ENCODE data around the gene IRF2BP1.

IRF2BP1 gene

GRCh38 chr19:45934551-45935230 lies 48.8 kb upstream of the IRF2BP1 start:
- ATAC-seq = no peak
- no peak for TF ChIP-seq ZFP3 (CRISPR knock-in tag; IDR thresholded peaks at IDR 0.05)
- no peak for TF ChIP-seq ZNF70 (CRISPR knock-in tag; IDR thresholded peaks at IDR 0.05)
- no peak for TF ChIP-seq GLIS3 (CRISPR knock-in tag; IDR thresholded peaks at IDR 0.05)
- no peak for TF ChIP-seq TSHZ2 (CRISPR knock-in tag; IDR thresholded peaks at IDR 0.05)
- no peak for TF ChIP-seq ARNTL (CRISPR knock-in tag; IDR thresholded peaks at IDR 0.05; ENCODE audit: borderline replicate concordance, low read depth)
- no peak for TF ChIP-seq PATZ1 (CRISPR knock-in tag; IDR thresholded peaks at IDR 0.05; ENCODE audit: borderline replicate concordance)
- no peak for TF ChIP-seq TCF4 (CRISPR knock-in tag; IDR thresholded peaks at IDR 0.05; ENCODE audit: borderline replicate concordance)
- no peak for TF ChIP-seq CSDC2 (CRISPR knock-in tag; IDR thresholded peaks at IDR 0.05)
- no peak for TF ChIP-seq RARB (CRISPR knock-in tag; IDR thresholded peaks at IDR 0.05)
- TF ChIP-seq PPARA (CRISPR knock-in tag; IDR thresholded peaks at IDR 0.05; ENCODE audit: borderline replicate concordance) = no peak
- TF ChIP-seq CREB5 (CRISPR knock-in tag; IDR thresholded peaks at IDR 0.05; ENCODE audit: low read depth) = no peak
- TF ChIP-seq ISL1 (CRISPR knock-in tag; IDR thresholded peaks at IDR 0.05) = no peak
- no peak for TF ChIP-seq ZNF565 (CRISPR knock-in tag; conservative IDR thresholded peaks at IDR 0.05; ENCODE audit: low read depth)
- no peak for TF ChIP-seq ZNF8 (CRISPR knock-in tag; IDR thresholded peaks at IDR 0.05)
- TF ChIP-seq OSR1 (CRISPR knock-in tag; IDR thresholded peaks at IDR 0.05) = no peak

GRCh38 chr19:45933759-45934158 lies 47.8 kb upstream of the IRF2BP1 start:
- TF ChIP-seq ZNF565 (CRISPR knock-in tag; conservative IDR thresholded peaks at IDR 0.05; ENCODE audit: low read depth) (no peak), PPARA (CRISPR knock-in tag; IDR thresholded peaks at IDR 0.05; ENCODE audit: borderline replicate concordance) (no peak)
- ATAC-seq = no peak

- no peak for ATAC-seq
- TF ChIP-seq TSHZ2 (CRISPR knock-in tag; IDR thresholded peaks at IDR 0.05) (no peak), ARNTL (CRISPR knock-in tag; IDR thresholded peaks at IDR 0.05; ENCODE audit: borderline replicate concordance, low read depth) (no peak), ZFP3 (CRISPR knock-in tag; IDR thresholded peaks at IDR 0.05) (no peak), ESRRG (CRISPR knock-in tag; IDR thresholded peaks at IDR 0.05) (no peak), OSR1 (CRISPR knock-in tag; IDR thresholded peaks at IDR 0.05) (no peak)
Measured at GRCh38 chr19:45931055-45931454, 45.1 kb upstream of the IRF2BP1 start.

GRCh38 chr19:45929247-45929646 lies 43.3 kb upstream of the IRF2BP1 start:
- TF ChIP-seq TCF4 (CRISPR knock-in tag; IDR thresholded peaks at IDR 0.05; ENCODE audit: borderline replicate concordance) = no peak
- TF ChIP-seq PPARA (CRISPR knock-in tag; IDR thresholded peaks at IDR 0.05; ENCODE audit: borderline replicate concordance) = no peak
- TF ChIP-seq OSR1 (CRISPR knock-in tag; IDR thresholded peaks at IDR 0.05) = no peak
- TF ChIP-seq BACH2 (CRISPR knock-in tag; IDR thresholded peaks at IDR 0.05; ENCODE audit: borderline replicate concordance) = no peak
- TF ChIP-seq ESRRG (CRISPR knock-in tag; IDR thresholded peaks at IDR 0.05) = no peak
- TF ChIP-seq ZNF70 (CRISPR knock-in tag; IDR thresholded peaks at IDR 0.05) = no peak
- no peak for TF ChIP-seq ARNTL (CRISPR knock-in tag; IDR thresholded peaks at IDR 0.05; ENCODE audit: borderline replicate concordance, low read depth)
- TF ChIP-seq TSHZ2 (CRISPR knock-in tag; IDR thresholded peaks at IDR 0.05) = no peak
- no peak for TF ChIP-seq SNAI2 (CRISPR knock-in tag; IDR thresholded peaks at IDR 0.05)
- no peak for ATAC-seq

Data from SK-N-SH treated with all-trans-retinoic acid at 6 μM for 48 hours (cell line).